Endothelial cell of umbilical vein (primary cell): ENCODE results near the gene ZNF775. TPM values are rescaled to one million over a fixed set of nuclear protein-coding genes. Genes with fewer than 3 reads are reported as not detected.

ENCODE experiments used
- BruUV-seq: library from RNA; stranded (reverse); fragments of 400-500 nt; replicated peaks from 2 replicates; lab custom pipeline; 2021; lab: Mats Ljungman, UMichigan
- CTCF ChIA-PET: fragments of 300-600, 350-600 bp; sonication (Branson Sonifier 250); formaldehyde crosslinking; loops from one replicate; lab custom pipeline; 2021; ENCODE audit warnings: antibody characterized with exemption, inconsistent platforms; lab: Charles Lee
- POLR2A ChIA-PET: fragments of 300-600, 350-600 bp; sonication (Branson Sonifier 250); formaldehyde crosslinking; loops from one replicate; lab custom pipeline; 2021; ENCODE audit warnings: antibody characterized with exemption, inconsistent platforms; lab: Charles Lee
- DNase-seq: peaks from one replicate; pipeline ENCODE4 v3.0.0-alpha.2; 2011; ENCODE audit warnings: low read depth, low spot score
- FAIRE-seq: peaks from 2 replicates; lab custom pipeline; 2011; peaks lifted over from hg19 to GRCh38; lab: Jason Lieb, UNC
- H2AFZ ChIP-seq: 2 replicates; pipeline ENCODE4 v1.6.0; 2012; ENCODE audit warnings: low read depth, low read length, control low read depth, inconsistent platforms
- H3K27ac ChIP-seq: 2 replicates; pipeline ENCODE4 v1.5.1; 2011; ENCODE audit warnings: low read depth, mild to moderate bottlenecking, control low read depth, low read length, moderate library complexity; ENCODE audit not compliant: insufficient read depth
- H3K27me3 ChIP-seq, 2 experiments: 2 replicates each; pipeline versions ENCODE4 v1.6.0 to v1.6.1; 2011; ENCODE audit warnings: low read length in 2 of 2, mixed read lengths in 1 of 2; ENCODE audit not compliant: control insufficient read depth in 2 of 2, insufficient read depth in 2 of 2
- H3K36me3 ChIP-seq, 2 experiments: 2 replicates in 1 of 2; 3 replicates in 1 of 2; pipeline ENCODE4 v1.5.1; 2011; ENCODE audit warnings: low read length in 2 of 2, mild to moderate bottlenecking in 1 of 2, moderate library complexity in 1 of 2; ENCODE audit not compliant: control insufficient read depth in 2 of 2, insufficient read depth in 2 of 2; ENCODE audit errors: extremely low read depth in 1 of 2
- H3K4me1 ChIP-seq: 3 replicates; pipeline ENCODE4 v1.5.1; 2011; ENCODE audit warnings: mild to moderate bottlenecking, low read length; ENCODE audit not compliant: control insufficient read depth, insufficient read depth; ENCODE audit errors: extremely low read depth
- H3K4me2 ChIP-seq: 2 replicates; pipeline ENCODE4 v1.6.1; 2011; ENCODE audit warnings: low read length, control low read depth, mixed read lengths; ENCODE audit not compliant: insufficient read depth
- H3K4me3 ChIP-seq, 3 experiments: fragments of 200-600 bp in 1 of 3; sonication (generic), shearing (Covaris generic) in 1 of 3; replicated peaks in 1 of 3; 2 replicates each; pipeline ENCODE4 v1.5.1; 2011 to 2016; ENCODE audit warnings: control low read depth in 3 of 3, low read length in 3 of 3, mild to moderate bottlenecking in 2 of 3, inconsistent platforms in 1 of 3, low read depth in 1 of 3, moderate library complexity in 1 of 3; ENCODE audit not compliant: insufficient read depth in 1 of 3
- H3K79me2 ChIP-seq: 2 replicates; pipeline ENCODE4 v1.6.0; 2012; ENCODE audit warnings: low read length, inconsistent platforms; ENCODE audit not compliant: control insufficient read depth, insufficient read depth
- H3K9ac ChIP-seq: replicated peaks from 2 replicates; pipeline ENCODE3; 2011; ENCODE audit warnings: low read length, control low read depth; ENCODE audit not compliant: insufficient read depth; ENCODE audit errors: extremely low read depth
- H3K9me1 ChIP-seq: replicated peaks from 3 replicates; pipeline ENCODE4 v1.6.0; 2011; ENCODE audit warnings: mild to moderate bottlenecking, low read length; ENCODE audit not compliant: control insufficient read depth, insufficient read depth; ENCODE audit errors: extremely low read depth
- H3K9me3 ChIP-seq: replicated peaks from 2 replicates; pipeline ENCODE4 v1.5.1; 2012; ENCODE audit warnings: low read length, inconsistent platforms; ENCODE audit not compliant: control insufficient read depth, insufficient read depth
- H4K20me1 ChIP-seq: replicated peaks from 2 replicates; pipeline ENCODE3; 2011; ENCODE audit warnings: mild to moderate bottlenecking, low read length; ENCODE audit not compliant: control insufficient read depth, insufficient read depth; ENCODE audit errors: extremely low read depth
- CTCF ChIP-seq, 2 donors: IDR thresholded peaks; 1 replicate in 1 of 2; 2 replicates in 1 of 2; pipeline ENCODE4 v1.5.1; 2011; ENCODE audit warnings: low read length in 2 of 2, mild to moderate bottlenecking in 2 of 2, moderate library complexity in 2 of 2, control low read depth in 1 of 2, inconsistent platforms in 1 of 2, low read depth in 1 of 2; ENCODE audit not compliant: insufficient read depth in 1 of 2; ENCODE audit errors: extremely low read depth in 1 of 2
- EZH2 ChIP-seq: IDR thresholded peaks from 2 replicates; pipeline ENCODE4 v1.6.1; 2012; ENCODE audit warnings: borderline replicate concordance, low read depth, mild to moderate bottlenecking, moderate library complexity, low read length, inconsistent platforms; ENCODE audit not compliant: severe bottlenecking
- FOS ChIP-seq: IDR thresholded peaks from 2 replicates; pipeline ENCODE4 v1.6.1; 2011; ENCODE audit warnings: mild to moderate bottlenecking, low read length, moderate library complexity, borderline replicate concordance; ENCODE audit not compliant: insufficient read depth
- GATA2 ChIP-seq: IDR thresholded peaks from 2 replicates; pipeline ENCODE4 v1.7.0; 2011; ENCODE audit warnings: low read depth, mild to moderate bottlenecking, moderate library complexity, mixed read lengths, low read length; ENCODE audit not compliant: insufficient read length, insufficient read depth
- JUN ChIP-seq: IDR thresholded peaks from 2 replicates; pipeline ENCODE4 v1.6.1; 2011; ENCODE audit warnings: borderline replicate concordance, low read depth; ENCODE audit not compliant: insufficient read length, insufficient read depth
- MYC ChIP-seq: IDR thresholded peaks from one replicate; pipeline ENCODE4 v1.6.1; 2011; ENCODE audit warnings: mild to moderate bottlenecking, low read depth, low read length
- POLR2A ChIP-seq: IDR thresholded peaks from 2 replicates; pipeline ENCODE4 v1.6.1; 2012; ENCODE audit warnings: low read depth, mild to moderate bottlenecking, control low read depth, low read length
- POLR2AphosphoS5 ChIP-seq: IDR thresholded peaks from 2 replicates; pipeline ENCODE4 v1.6.1; 2012; ENCODE audit warnings: low read depth, mild to moderate bottlenecking, control low read depth, low read length, moderate library complexity; ENCODE audit not compliant: insufficient read depth
- dilution Hi-C: fragments of 300-500 bp; cut with MboI; formaldehyde crosslinking; loops from one replicate; pipeline ENCODE4 v1.15.0; 2019; ENCODE audit warnings: low sequenced_read_pairs; ENCODE audit not compliant: extremely low pct_ligation_motif_present
- intact Hi-C: fragments of 100-400 bp; cut with micrococcal nuclease; formaldehyde crosslinking; loops from one replicate; pipeline ENCODE4 v1.10.0; 2022
- polyA plus RNA-seq, 4 experiments: library from polyadenylated mRNA; depleted of rRNA in 3 of 4; stranded (reverse) in 3 of 4; unstranded in 1 of 4; fragments of >200 nt; gene quantifications; 2 replicates each; pipeline versions ENCODE4 v1.2.1 to v1.2.3, GENCODE V29; 2011 to 2012; ENCODE audit warnings: missing spikeins in 1 of 4
- total RNA-seq: library from RNA; stranded (reverse); gene quantifications from 2 replicates; pipeline ENCODE4 v1.2.3, GENCODE V29; 2021
- TF ChIP-seq, protein P1 (sequence below): IDR thresholded peaks from 2 replicates; pipeline ENCODE4 v1.6.1; 2011; ENCODE audit not compliant: insufficient read depth, insufficient read length

The ZNF775 gene
- total and polyA plus RNA-seq, 2 donors (not counting 3 experiments of a cell fraction or from before 2014, with no cell fraction given), result 5.8 to 8.3 TPM

GRCh38 chr7:150373049-150373801 is 5.9 kb upstream of the ZNF775 start:
- Histone ChIP-seq H2AFZ (no peak overlapping the region), H4K20me1 (no peaks in the 10 kb centered on the region), H3K36me3 (peaks cover 15 to 37% of the 10 kb centered on the region in 2 experiments), H3K79me2 (peaks cover 54% of the 10 kb centered on the region), H3K4me2 (no peak overlapping the region), H3K9ac (no peak overlapping the region), H3K4me1 (peaks cover 30% of the 10 kb centered on the region), H3K27me3 (no peaks in the 10 kb centered on the region), H3K9me3 (no peaks in the 10 kb centered on the region), H3K27ac (no peak overlapping the region), H3K9me1 (no peaks in the 10 kb centered on the region), H3K4me3 (no peak overlapping the region)
- DNase-seq (no peak), FAIRE-seq (no peak)
- POLR2A ChIA-PET, result no interaction called here
- CTCF ChIA-PET, result interaction anchor here (1.5 kb wide), 1 partner anchor 11 kb away, joined by 4 read pairs; no protein-coding TSS in a partner anchor
- intact Hi-C loops (loop anchor here (10.0 kb wide), 1 partner anchor 192 kb away; the partner anchor contains the start of gene GIMAP4), dilution Hi-C loops (no loop called here)
- TF ChIP-seq POLR2AphosphoS5 (no peak), GATA2 (no peak), MYC (no peak), CTCF (IDR thresholded peaks at IDR 0.05; ENCODE audit: extremely low read depth in 1 of 2, insufficient read depth in 1 of 2, low read depth in 1 of 2, low read length in 2 of 2) (no peak), POLR2A (no peak), EZH2 (no peak), FOS (no peak), JUN (no peak)
- TF ChIP-seq, protein P1, sequence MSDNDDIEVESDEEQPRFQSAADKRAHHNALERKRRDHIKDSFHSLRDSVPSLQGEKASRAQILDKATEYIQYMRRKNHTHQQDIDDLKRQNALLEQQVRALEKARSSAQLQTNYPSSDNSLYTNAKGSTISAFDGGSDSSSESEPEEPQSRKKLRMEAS, result no peak
- BruUV-seq, result TSS peak; percentile 12
